ENCODE data around the gene MROH2A.

MROH2A gene

GRCh38 chr2:233829193-233830110 is 51.3 kb downstream of the MROH2A start:
- H3K4me1 ChIP-seq (ENCODE audit: control insufficient read depth, insufficient read depth, low read length) = no peaks in the 10 kb centered on the region
- POLR2A ChIA-PET = no interaction called here

GRCh38 chr2:233830111-233830802 is 52.1 kb downstream of the MROH2A start:
- ChIA-PET POLR2A (no interaction called here), CTCF (no interaction called here)
- H3K27ac ChIP-seq (ENCODE audit: extremely low read depth, low read depth, low read length) = no peak overlapping the region
- no peaks in the 10 kb centered on the region for H3K9me3 ChIP-seq (ENCODE audit: control insufficient read depth, insufficient read depth, low read depth, low read length)
- peaks cover 5 to 24% of the 10 kb centered on the region in 2 experiments; a peak in 2 of 3 replicates for H3K36me3 ChIP-seq (ENCODE audit: control insufficient read depth in 2 of 2, insufficient read depth in 1 of 2, low read length in 2 of 2)
- H3K4me3 ChIP-seq (ENCODE audit: low read depth, low read length) = no peak overlapping the region
- TF ChIP-seq ZNF76 (tag by site-specific recombination; IDR thresholded peaks at IDR 0.05; ENCODE audit: borderline replicate concordance, low read depth) (no peak), ZNF211 (tag by site-specific recombination; IDR thresholded peaks at IDR 0.05; ENCODE audit: low read depth) (no peak), ZNF221 (tag by site-specific recombination; IDR thresholded peaks at IDR 0.05; ENCODE audit: borderline replicate concordance) (no peak), SCRT1 (tag by site-specific recombination; IDR thresholded peaks at IDR 0.05; ENCODE audit: borderline replicate concordance) (no peak), ZNF670 (tag by site-specific recombination; IDR thresholded peaks at IDR 0.05; ENCODE audit: low read depth) (no peak), TCF7L2 (IDR thresholded peaks at IDR 0.05; ENCODE audit: borderline replicate concordance, low read depth, low read length) (no peak), MZF1 (tag by site-specific recombination; IDR thresholded peaks at IDR 0.05; ENCODE audit: borderline replicate concordance) (no peak), WT1 (tag by site-specific recombination; IDR thresholded peaks at IDR 0.05) (no peak), KLF7 (tag by site-specific recombination; IDR thresholded peaks at IDR 0.05; ENCODE audit: borderline replicate concordance) (no peak), TRIM28 (IDR thresholded peaks at IDR 0.05; ENCODE audit: borderline replicate concordance, low read length) (no peak), ZIC2 (tag by site-specific recombination; IDR thresholded peaks at IDR 0.05) (no peak), ZNF280C (tag by site-specific recombination; IDR thresholded peaks at IDR 0.05) (no peak)
- H3K4me1 ChIP-seq (ENCODE audit: control insufficient read depth, insufficient read depth, low read length) = no peaks in the 10 kb centered on the region

More at GRCh38 chr2:233829193-233830110, 51.3 kb downstream of the MROH2A start:
- Histone ChIP-seq H3K27ac (ENCODE audit: extremely low read depth, low read depth, low read length) (no peak overlapping the region), H3K9me3 (ENCODE audit: control insufficient read depth, insufficient read depth, low read depth, low read length) (no peaks in the 10 kb centered on the region), H3K4me3 (ENCODE audit: low read depth, low read length) (no peak overlapping the region), H3K36me3 (ENCODE audit: control insufficient read depth in 2 of 2, insufficient read depth in 1 of 2, low read length in 2 of 2) (peaks cover 0 to 16% of the 10 kb centered on the region in 2 experiments; a peak in 1 of 3 replicates)
- TF ChIP-seq ZNF510 (tag by site-specific recombination; IDR thresholded peaks at IDR 0.05; ENCODE audit: insufficient replicate concordance) (no peak), ZNF248 (tag by site-specific recombination; IDR thresholded peaks at IDR 0.05) (no peak), ZNF202 (tag by site-specific recombination; IDR thresholded peaks at IDR 0.05; ENCODE audit: borderline replicate concordance) (no peak), SP2 (tag by site-specific recombination; IDR thresholded peaks at IDR 0.05) (no peak), INSM2 (tag by site-specific recombination; IDR thresholded peaks at IDR 0.05) (no peak), ZNF19 (tag by site-specific recombination; IDR thresholded peaks at IDR 0.05; ENCODE audit: low read depth) (no peak), ZNF391 (tag by site-specific recombination; IDR thresholded peaks at IDR 0.05; ENCODE audit: borderline replicate concordance, low read depth) (no peak), ZNF121 (tag by site-specific recombination; IDR thresholded peaks at IDR 0.05) (no peak), ZFP41 (tag by site-specific recombination; IDR thresholded peaks at IDR 0.05; ENCODE audit: borderline replicate concordance) (no peak), ZNF792 (tag by site-specific recombination; IDR thresholded peaks at IDR 0.05) (no peak)
- CTCF ChIA-PET = interaction anchor here (0.7 kb wide), 1 partner anchor 27 kb away, joined by 4 read pairs; no protein-coding TSS in a partner anchor

All from HEK293 (cell line).